HUES6 (cell line): ENCODE results near the gene THY1.

ENCODE experiments used
- H3K27ac ChIP-seq: 2 replicates; pipeline ENCODE4 v1.7.0; 2013; ENCODE audit warnings: low read depth, mild to moderate bottlenecking, low read length, inconsistent platforms
- H3K27me3 ChIP-seq: 2 replicates; pipeline ENCODE4 v1.6.1; 2013; ENCODE audit warnings: low read length; ENCODE audit not compliant: control insufficient read depth, insufficient read depth
- H3K36me3 ChIP-seq: 2 replicates; pipeline ENCODE4 v1.6.1; 2013; ENCODE audit warnings: low read length; ENCODE audit not compliant: control insufficient read depth, insufficient read depth
- H3K4me1 ChIP-seq: 2 replicates; pipeline ENCODE4 v1.6.1; 2013; ENCODE audit warnings: low read length; ENCODE audit not compliant: control insufficient read depth, insufficient read depth
- H3K4me3 ChIP-seq: 2 replicates; pipeline ENCODE4 v1.5.1; 2013; ENCODE audit warnings: low read depth, low read length
- H3K9ac ChIP-seq: one replicate; pipeline ENCODE4 v1.6.1; 2013; ENCODE audit warnings: mild to moderate bottlenecking, low read length
- H3K9me3 ChIP-seq: 2 replicates; pipeline ENCODE4 v1.6.1; 2013; ENCODE audit warnings: low read depth, low read length; ENCODE audit not compliant: control insufficient read depth, insufficient read depth

THY1 gene

DNA sequence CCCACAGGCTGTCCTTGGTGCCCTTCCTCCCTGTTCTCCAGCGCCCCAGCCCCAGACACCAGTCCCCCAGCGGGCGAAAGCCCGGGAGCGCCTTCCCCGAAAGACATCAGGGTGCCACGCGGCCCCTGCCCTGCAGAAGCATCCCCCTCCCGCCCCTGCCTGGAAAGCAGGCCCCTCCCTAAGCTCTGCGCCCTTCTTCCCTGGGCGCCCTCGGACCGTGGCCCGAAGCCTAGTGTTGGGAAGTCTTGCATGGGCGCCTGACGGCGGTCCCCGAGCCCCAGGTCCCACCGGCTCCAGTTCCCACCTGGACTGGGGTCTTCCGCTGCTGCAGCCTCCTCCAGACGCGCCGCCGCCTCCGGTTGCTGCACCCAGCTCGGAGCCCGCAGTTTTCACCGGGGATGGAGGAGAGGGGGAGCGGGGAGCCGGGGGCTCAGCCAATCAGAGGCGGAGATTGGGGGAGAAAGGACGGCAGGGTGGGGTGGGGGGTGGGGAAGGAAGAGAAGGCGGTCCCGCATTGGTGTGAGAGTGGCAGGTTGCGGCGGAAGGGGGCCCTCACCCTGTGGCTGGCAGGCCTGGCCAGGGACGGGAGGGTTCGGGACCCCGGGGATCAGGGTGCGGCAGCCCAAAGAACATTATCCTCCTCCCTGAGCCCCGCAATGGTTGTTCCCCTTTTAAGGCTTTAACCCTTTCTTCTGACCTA is at the start of gene THY1:
Gene THY1 (minus strand): TSS at position 364 of the 700 bp plus-strand sequence. CDS start 2,267 bp downstream, outside the sequence.
- H3K36me3 ChIP-seq: peaks cover 31% of the 10 kb centered on the region
- no peaks in the 10 kb centered on the region for H3K9me3 ChIP-seq
- peaks cover 50% of the 10 kb centered on the region for H3K4me1 ChIP-seq
- H3K27ac ChIP-seq: peak within 1 kb of the TSS; percentile 74
- H3K4me3 ChIP-seq: peak within 1 kb of the TSS; percentile 94
- no peaks in the 10 kb centered on the region for H3K27me3 ChIP-seq
- peak within 1 kb of the TSS; percentile 87 for H3K9ac ChIP-seq

DNA sequence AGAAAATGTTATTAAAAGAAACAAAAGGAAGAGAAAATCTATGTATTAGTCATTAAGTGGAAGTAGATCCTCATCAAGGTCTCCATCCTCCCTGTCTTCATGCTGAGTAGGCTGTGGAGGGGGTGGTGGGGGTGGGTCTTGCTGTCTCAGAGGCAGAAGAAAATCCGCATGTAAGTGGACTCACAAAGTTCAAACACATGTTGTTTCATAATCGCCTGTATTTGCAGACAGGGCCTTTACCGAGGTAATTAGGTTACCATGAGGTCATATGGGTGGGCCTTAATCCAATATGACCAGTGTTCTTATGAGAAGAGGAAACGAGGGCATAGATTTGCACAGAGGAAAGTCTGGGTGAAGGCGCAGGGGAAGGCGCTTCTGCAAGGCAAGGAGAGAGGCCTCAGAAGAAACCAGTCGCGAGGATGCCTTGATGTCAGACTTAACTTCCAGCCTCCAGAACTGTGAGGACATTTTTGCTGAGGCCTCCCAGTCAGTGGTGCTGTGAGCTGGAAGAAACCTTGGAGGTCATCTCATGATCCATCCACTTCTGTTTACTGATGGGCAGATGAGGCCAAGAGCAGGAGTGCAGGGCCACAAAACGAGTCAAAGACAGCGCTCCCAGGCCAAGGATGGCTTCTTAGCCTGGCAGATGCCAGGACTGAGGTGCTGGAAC is 49.3 kb upstream of the THY1 start:
- H3K9ac ChIP-seq: no peak overlapping the region
- H3K9me3 ChIP-seq: no peaks in the 10 kb centered on the region
- H3K27me3 ChIP-seq: peaks cover 3% of the 10 kb centered on the region; the same call in 1 of the 2 replicates
- H3K36me3 ChIP-seq: no peaks in the 10 kb centered on the region
- no peak overlapping the region for H3K4me3 ChIP-seq
- no peak overlapping the region for H3K27ac ChIP-seq
- peaks cover 10% of the 10 kb centered on the region; the same call in 1 of the 2 replicates for H3K4me1 ChIP-seq

DNA sequence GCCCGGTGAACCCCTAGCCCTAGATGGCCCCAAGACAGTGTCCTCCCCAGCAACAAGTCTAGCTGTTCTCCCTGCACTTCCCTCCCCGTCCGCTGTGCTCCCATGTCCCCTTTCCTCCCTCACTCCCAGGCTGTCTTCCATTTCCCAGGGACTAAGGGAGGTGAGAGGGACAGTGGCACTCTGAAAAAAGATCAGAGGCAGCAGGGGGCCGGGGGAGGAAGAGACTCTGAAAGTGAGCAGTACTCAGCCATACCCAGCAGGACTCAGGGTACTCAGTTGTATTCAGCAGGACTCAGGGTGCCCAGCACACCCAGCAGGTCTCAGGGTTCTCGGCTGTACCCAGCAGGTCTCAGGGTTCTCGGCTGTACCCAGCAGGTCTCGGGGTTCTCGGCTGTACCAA is 48.4 kb upstream of the THY1 start:
- H3K4me3 ChIP-seq: no peak overlapping the region
- no peaks in the 10 kb centered on the region for H3K9me3 ChIP-seq
- H3K27me3 ChIP-seq: no peaks in the 10 kb centered on the region
- H3K27ac ChIP-seq: no peak overlapping the region
- H3K4me1 ChIP-seq: peaks cover 10% of the 10 kb centered on the region; the same call in 1 of the 2 replicates
- no peaks in the 10 kb centered on the region for H3K36me3 ChIP-seq
- no peak overlapping the region for H3K9ac ChIP-seq

DNA sequence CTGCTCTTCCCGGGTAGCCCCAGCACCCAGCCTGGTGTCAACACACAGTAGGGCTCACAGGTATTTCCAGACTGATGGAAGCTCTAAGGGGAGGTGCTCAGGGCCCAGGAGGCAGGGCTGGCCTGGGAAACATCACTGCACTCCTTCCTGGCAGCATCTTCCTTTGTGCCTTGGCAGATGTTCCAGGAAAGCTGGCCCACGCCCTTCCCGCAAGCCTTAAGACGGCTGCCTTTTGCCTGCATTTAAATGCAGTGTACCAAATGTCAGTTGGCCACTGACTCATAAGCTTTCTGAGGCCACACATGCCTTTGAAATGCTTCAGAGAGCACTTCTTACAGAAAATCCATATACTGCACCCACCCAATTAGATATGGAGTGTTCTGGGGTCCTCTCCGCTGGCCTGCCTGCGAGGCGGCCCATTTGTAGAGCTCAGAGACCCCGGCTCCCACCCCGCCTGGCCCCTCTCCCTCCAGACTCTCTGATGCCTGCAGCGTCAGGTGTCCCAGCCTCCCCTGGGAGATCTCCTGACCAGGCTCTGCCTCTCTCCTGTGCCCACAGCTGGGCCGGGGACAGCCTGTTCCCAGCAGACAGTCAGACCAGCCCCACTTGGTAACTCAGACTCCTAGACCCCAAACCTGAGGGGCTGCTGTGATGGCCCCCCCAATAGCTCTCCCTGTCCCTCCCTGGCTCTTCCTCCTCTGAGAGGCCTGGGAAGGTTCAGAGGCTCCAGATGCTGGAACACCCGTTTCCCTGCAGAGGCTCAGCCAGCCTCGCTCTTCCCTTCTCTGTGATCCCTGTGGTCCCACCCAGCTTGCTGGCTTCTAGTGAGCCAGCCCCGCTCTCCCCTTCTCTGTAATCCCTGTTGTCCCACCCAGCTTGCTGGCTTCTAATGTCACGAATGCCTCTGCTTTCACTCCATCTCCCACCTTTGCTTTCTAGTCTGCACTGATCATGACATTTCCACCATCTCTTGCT is 47.6 kb upstream of the THY1 start:
- H3K36me3 ChIP-seq: no peaks in the 10 kb centered on the region
- H3K9ac ChIP-seq: no peak overlapping the region
- H3K27me3 ChIP-seq: no peaks in the 10 kb centered on the region
- H3K9me3 ChIP-seq: no peaks in the 10 kb centered on the region
- H3K27ac ChIP-seq: no peak overlapping the region
- peaks cover 10% of the 10 kb centered on the region; the same call in 1 of the 2 replicates for H3K4me1 ChIP-seq
- no peak overlapping the region for H3K4me3 ChIP-seq

DNA sequence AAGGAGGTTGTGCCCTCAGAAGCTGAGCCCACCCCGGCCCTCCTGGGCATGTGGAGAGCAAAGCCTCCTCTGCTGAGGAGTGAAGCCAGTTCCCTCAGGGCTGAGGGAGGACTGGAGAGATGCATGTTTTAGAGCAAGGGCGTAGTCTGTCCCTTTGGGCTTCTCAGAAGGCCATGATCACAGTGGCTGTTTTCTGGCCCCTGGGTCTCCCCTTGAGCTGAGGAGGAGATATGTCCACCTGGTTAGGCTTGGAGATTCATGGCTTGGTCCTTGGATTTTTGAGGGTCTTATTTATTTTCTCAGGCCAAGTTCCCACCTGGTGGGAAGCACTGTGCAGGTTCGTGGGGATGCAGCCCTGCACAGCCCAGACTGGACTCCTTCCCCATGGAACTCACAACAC is 46.5 kb upstream of the THY1 start:
- H3K4me3 ChIP-seq: no peak overlapping the region
- H3K9me3 ChIP-seq: no peaks in the 10 kb centered on the region
- peaks cover 10% of the 10 kb centered on the region; the same call in 1 of the 2 replicates for H3K4me1 ChIP-seq
- H3K9ac ChIP-seq: no peak overlapping the region
- H3K36me3 ChIP-seq: no peaks in the 10 kb centered on the region
- no peak overlapping the region for H3K27ac ChIP-seq
- no peaks in the 10 kb centered on the region for H3K27me3 ChIP-seq

- Histone ChIP-seq H3K4me1 (peaks cover 10% of the 10 kb centered on the region; the same call in 1 of the 2 replicates), H3K9ac (no peak overlapping the region), H3K9me3 (no peaks in the 10 kb centered on the region), H3K27ac (no peak overlapping the region), H3K36me3 (no peaks in the 10 kb centered on the region), H3K27me3 (no peaks in the 10 kb centered on the region), H3K4me3 (no peak overlapping the region)
Observed at GRCh38 chr11:119468511-119468910, 45.5 kb upstream of the THY1 start.

DNA sequence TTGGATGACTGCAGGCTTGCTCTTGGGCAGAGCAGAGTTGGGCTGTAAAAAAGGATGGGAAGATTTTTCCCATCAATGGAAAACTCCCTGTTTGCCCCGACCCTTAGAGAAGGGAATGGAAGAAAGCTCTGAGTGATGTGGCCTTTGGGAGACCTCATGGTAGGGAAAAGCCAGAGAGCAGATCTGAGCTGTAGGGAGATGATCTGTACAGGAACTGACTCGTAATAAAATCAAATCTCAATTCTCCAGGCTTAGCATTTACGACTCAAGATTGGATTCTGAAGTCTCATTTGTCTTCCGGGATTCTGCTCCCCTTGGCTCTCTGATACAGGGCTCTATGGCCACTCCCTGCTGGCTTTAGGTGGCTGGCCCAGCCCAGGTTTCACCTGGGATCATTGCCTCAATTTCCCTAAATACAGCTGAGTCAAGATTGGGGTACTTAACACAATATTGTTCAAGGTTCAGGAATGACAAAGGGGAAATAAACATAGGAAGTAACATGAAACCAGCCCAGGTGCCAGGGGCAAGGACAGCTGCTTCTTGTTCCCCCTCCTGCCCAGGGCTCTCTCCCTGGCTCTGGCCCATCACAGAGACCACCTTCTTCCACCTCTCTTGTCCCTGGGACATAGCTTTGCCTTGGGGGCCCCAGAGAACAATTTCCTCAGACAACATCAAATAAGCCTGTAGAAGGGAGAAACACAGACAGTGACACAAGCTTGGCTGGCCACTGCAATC is 38.4 kb upstream of the THY1 start:
- Histone ChIP-seq H3K4me1 (peaks cover 7% of the 10 kb centered on the region), H3K9me3 (no peaks in the 10 kb centered on the region), H3K9ac (no peak overlapping the region), H3K27ac (no peak overlapping the region), H3K36me3 (no peaks in the 10 kb centered on the region), H3K27me3 (no peaks in the 10 kb centered on the region), H3K4me3 (no peak overlapping the region)

GRCh38 chr11:119460582-119460981 is 37.6 kb upstream of the THY1 start:
- Histone ChIP-seq H3K27me3 (no peaks in the 10 kb centered on the region), H3K4me1 (peaks cover 7% of the 10 kb centered on the region), H3K4me3 (no peak overlapping the region), H3K36me3 (no peaks in the 10 kb centered on the region), H3K9me3 (no peaks in the 10 kb centered on the region), H3K27ac (no peak overlapping the region), H3K9ac (no peak overlapping the region)

DNA sequence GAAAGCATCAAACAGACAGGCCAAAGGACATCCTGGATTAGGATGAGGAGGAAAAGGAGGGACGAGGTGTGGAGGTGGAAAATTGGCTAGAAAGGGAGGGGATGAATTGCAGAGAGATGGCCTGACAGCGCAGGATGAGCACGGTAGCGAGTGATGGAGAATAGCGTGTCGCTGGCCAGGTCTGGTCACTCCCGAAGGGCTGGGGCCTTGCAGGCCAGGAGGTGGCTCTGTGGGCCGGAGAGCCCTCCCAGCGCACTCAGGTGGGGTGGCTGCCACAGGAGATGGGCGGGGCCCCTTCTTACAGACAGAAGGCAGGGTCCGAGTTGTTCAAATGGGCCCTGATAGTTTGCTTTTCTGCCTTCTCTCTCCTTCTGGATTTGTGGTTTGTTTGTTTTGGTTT is 37.1 kb upstream of the THY1 start:
- Histone ChIP-seq H3K36me3 (no peaks in the 10 kb centered on the region), H3K9me3 (no peaks in the 10 kb centered on the region), H3K9ac (no peak overlapping the region), H3K27me3 (no peaks in the 10 kb centered on the region), H3K4me1 (peaks cover 7% of the 10 kb centered on the region), H3K4me3 (no peak overlapping the region), H3K27ac (no peak overlapping the region)

DNA sequence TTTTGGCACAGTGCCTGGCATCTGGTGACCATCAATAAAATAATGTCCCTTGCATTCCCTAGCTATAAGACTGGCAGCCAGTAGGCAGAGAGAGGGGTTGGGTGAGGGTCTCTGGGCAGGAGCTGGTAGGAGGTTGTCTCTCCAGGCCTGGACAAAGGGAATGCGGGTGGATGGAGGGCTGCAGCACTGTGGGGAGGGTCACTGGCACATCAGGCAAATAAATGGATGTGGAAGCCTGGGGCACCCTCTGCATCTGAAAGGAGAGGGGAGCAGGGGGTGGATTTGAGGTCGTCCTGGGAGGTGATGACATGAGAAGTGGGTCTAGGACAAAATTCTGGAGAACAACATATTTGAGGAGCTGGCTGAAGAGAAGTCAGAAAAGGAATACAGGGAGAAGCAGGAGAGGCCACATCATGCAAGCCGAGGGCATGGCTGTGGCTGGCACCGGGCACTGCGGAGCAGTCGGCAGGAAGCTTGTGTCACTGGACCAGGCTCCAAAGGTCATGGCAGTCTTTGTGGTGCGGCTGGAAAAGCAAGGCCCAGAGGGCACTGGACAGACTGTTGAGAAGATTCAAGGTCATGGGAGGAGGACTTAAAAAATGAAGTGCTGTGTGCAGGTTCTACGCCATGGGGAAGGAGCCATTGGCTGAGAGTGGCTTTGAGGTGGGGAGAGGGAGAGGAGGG is 36.5 kb upstream of the THY1 start:
- Histone ChIP-seq H3K27ac (no peak overlapping the region), H3K36me3 (no peaks in the 10 kb centered on the region)

More for the DNA sequence above, 36.5 kb upstream of the THY1 start:
- Histone ChIP-seq H3K9ac (no peak overlapping the region), H3K9me3 (no peaks in the 10 kb centered on the region), H3K4me1 (peaks cover 7% of the 10 kb centered on the region), H3K27me3 (no peaks in the 10 kb centered on the region), H3K4me3 (no peak overlapping the region)
